Right lobe of liver (tissue), 6 donors: ENCODE measurements around the gene TMEM204. TPM values are rescaled to one million over a fixed set of nuclear protein-coding genes. Genes with fewer than 3 reads are reported as not detected.

ENCODE experiments used
- ATAC-seq, 4 donors: fragments of 200-7000 bp; cut with Tn5 transposase; one replicate each; pipeline ENCODE4 v1.9.1; 2020; ENCODE audit warnings: mild to moderate bottlenecking in 4 of 4, moderate library complexity in 4 of 4
- DNase-seq, 3 donors: peaks; one replicate each; pipeline ENCODE4 v3.0.0-alpha.2; 2020
- H3K27ac ChIP-seq, 3 donors: fragments of 200-600 bp; one replicate each; pipeline ENCODE4 v1.8.0; 2022
- H3K27me3 ChIP-seq, 2 donors: fragments of 200-600 bp; one replicate each; pipeline ENCODE4 v1.8.0; 2022
- H3K36me3 ChIP-seq, 4 donors: fragments of 200-600 bp; sonication (generic) in 1 of 4; one replicate each; pipeline versions ENCODE4 v1.5.1 to v1.8.0; 2017 to 2022; ENCODE audit warnings: control low read depth in 1 of 4
- H3K4me1 ChIP-seq, 4 donors: fragments of 200-600 bp; sonication (generic) in 1 of 4; one replicate each; pipeline versions ENCODE4 v1.5.1 to v1.8.0; 2017 to 2022; ENCODE audit warnings: control low read depth in 1 of 4
- H3K4me3 ChIP-seq, 3 donors: fragments of 200-600 bp; one replicate each; pipeline ENCODE4 v1.8.0; 2022
- H3K9me3 ChIP-seq, 4 donors: fragments of 200-600 bp; sonication (generic) in 1 of 4; one replicate each; pipeline versions ENCODE4 v1.5.1 to v1.8.0; 2017 to 2022; ENCODE audit warnings: control low read depth in 1 of 4
- CTCF ChIP-seq, 4 donors: fragments of 200-600 bp in 3 of 4; fragments of 450-650 bp in 1 of 4; IDR thresholded peaks; one replicate each; pipeline versions ENCODE4 v1.5.1 to v1.8.0; 2016 to 2022; ENCODE audit warnings: antibody characterized with exemption in 4 of 4, mild to moderate bottlenecking in 2 of 4
- POLR2A ChIP-seq: fragments of 450-650 bp; IDR thresholded peaks from one replicate; pipeline ENCODE4 v1.6.1; 2017; ENCODE audit warnings: antibody characterized with exemption, mild to moderate bottlenecking
- WGBS: methylation state at CpG from one replicate; pipeline ENCODE4 v1.1.6; 2018; ENCODE audit warnings: low coverage, low lambda C conversion rate; ENCODE audit not compliant: insufficient coverage; ENCODE audit errors: missing lambda C conversion rate; 5-methylcytosine and 5-hydroxymethylcytosine counted together
- intact Hi-C, 2 donors: fragments of 100-400 bp; cut with DNase I; formaldehyde crosslinking; loops; one replicate each; pipeline versions ENCODE4 v1.11.2 to v1.14.1; 2022
- long read RNA-seq: library from polyadenylated mRNA; unstranded; transcript quantifications from one replicate; pipeline ENCODE4 v2.0.0, GENCODE V29; 2019
- total RNA-seq, 6 experiments: library from RNA; depleted of rRNA in 2 of 6; stranded (reverse); fragments of >200 nt in 2 of 6; fragmentation: NEBNext Ultra II Directional in 3 of 6; extraction: Animal tissue kit (Norgen Biotek cat#: 25700) in 3 of 6; gene quantifications; one replicate each; pipeline versions ENCODE4 v1.1.0 to v1.2.4, GENCODE V29; 2016 to 2023
- donor health status: DM: no; HTN: yes; CAD: no.
- donor health status: DM: no; HTN: no; CAD: no.
- donor health status: DM: no; HTN: no; CAD: no.
- donor health status: DM: no; HTN: yes; CAD: no.
- donor health status: DM: no; HTN: yes; CAD: no.

TMEM204 gene
- total RNA-seq: 10 to 100 TPM in 2 of 6 experiments, 1 to 10 TPM in 4; 4.7 to 18.7 (median 8.9) TPM
- long read RNA-seq, transcript TMEM204-202 (3 exons, 1,938 nt): major isoform, 7 of 9 reads
- long read RNA-seq, partial matches to known transcripts: 0 of 9 reads
- long read RNA-seq, other reads (novel, unspliced or antisense): 2 of 9 reads

GRCh38 chr16:1533443-1533951 is at the start of gene TMEM204:
TSS of gene TMEM204 (plus strand) at chr16:1533666. CDS start at chr16:1534276, 610 bp downstream.
- peak; percentile 51 to 63 (median 60) for ATAC-seq
- no peaks in the 10 kb centered on the region for H3K4me1 ChIP-seq
- 80% methylated on average over 1 of the region's 27 CpGs for WGBS
- no peaks in the 10 kb centered on the region for H3K27me3 ChIP-seq
- intact Hi-C loops: no loop called here
- peak in 1 of 3 donors; percentile 75 for DNase-seq
- H3K4me3 ChIP-seq: peak within 1 kb of the TSS; percentile 42 to 55 (median 50)
- peak within 1 kb of the TSS; percentile 51 to 75 (median 64) for H3K27ac ChIP-seq
- TF ChIP-seq CTCF (IDR thresholded peaks at IDR 0.05) (no peak), POLR2A (peak; percentile 67)
- no peaks in the 10 kb centered on the region for H3K36me3 ChIP-seq
- H3K9me3 ChIP-seq: no peaks in the 10 kb centered on the region

GRCh38 chr16:1485847-1486496 is 47.5 kb upstream of the TMEM204 start:
- no peaks in the 10 kb centered on the region for H3K9me3 ChIP-seq
- no peak overlapping the region for H3K27ac ChIP-seq
- no peaks in the 10 kb centered on the region for H3K36me3 ChIP-seq
- no peaks in the 10 kb centered on the region for H3K4me1 ChIP-seq
- H3K4me3 ChIP-seq: no peak overlapping the region
- peak in 1 of 4 donors; percentile 9 for ATAC-seq
- DNase-seq: no peak
- H3K27me3 ChIP-seq: no peaks in the 10 kb centered on the region
- WGBS: no CpG with 5 or more reads among the region's 40 CpGs
- intact Hi-C loops: no loop called here
- TF ChIP-seq POLR2A (no peak), CTCF (IDR thresholded peaks at IDR 0.05) (no peak)

GRCh38 chr16:1486551-1487390 is 46.7 kb upstream of the TMEM204 start:
- Histone ChIP-seq H3K36me3 (no peaks in the 10 kb centered on the region), H3K27ac (no peak overlapping the region), H3K4me1 (no peaks in the 10 kb centered on the region), H3K9me3 (no peaks in the 10 kb centered on the region), H3K4me3 (no peak overlapping the region), H3K27me3 (no peaks in the 10 kb centered on the region)
- no peak for DNase-seq
- WGBS: 77% methylated on average over 9 of the region's 33 CpGs
- intact Hi-C loops: no loop called here
- TF ChIP-seq POLR2A (no peak), CTCF (IDR thresholded peaks at IDR 0.05) (no peak)
- no peak for ATAC-seq

- intact Hi-C loops: no loop called here
Observed at GRCh38 chr16:1487395-1488053, 45.9 kb upstream of the TMEM204 start.

More at GRCh38 chr16:1487395-1488053, 45.9 kb upstream of the TMEM204 start:
- no peak for DNase-seq
- H3K4me1 ChIP-seq: peaks cover 0 to 1% (median 0%) of the 10 kb centered on the region in 4 donors
- H3K27ac ChIP-seq: no peak overlapping the region
- no peaks in the 10 kb centered on the region for H3K27me3 ChIP-seq
- no peak overlapping the region for H3K4me3 ChIP-seq
- 40% methylated on average over 1 of the region's 39 CpGs for WGBS
- TF ChIP-seq POLR2A (no peak), CTCF (IDR thresholded peaks at IDR 0.05) (no peak)
- H3K9me3 ChIP-seq: no peaks in the 10 kb centered on the region
- peak in 1 of 4 donors; percentile 24 for ATAC-seq
- no peaks in the 10 kb centered on the region for H3K36me3 ChIP-seq
